NCI-H748 treated with DMSO at 0.1 percent for 48 hours (cell line): ENCODE measurements around the gene ATF6.

Experiments
- DNase-seq: peaks from one replicate; lab custom pipeline; 2025; lab: John Stamatoyannopoulos, UW

The ATF6 gene

GRCh38 chr1:161940866-161941591 lies 174.9 kb downstream of the ATF6 start:
- DNase-seq: no peak

DNA sequence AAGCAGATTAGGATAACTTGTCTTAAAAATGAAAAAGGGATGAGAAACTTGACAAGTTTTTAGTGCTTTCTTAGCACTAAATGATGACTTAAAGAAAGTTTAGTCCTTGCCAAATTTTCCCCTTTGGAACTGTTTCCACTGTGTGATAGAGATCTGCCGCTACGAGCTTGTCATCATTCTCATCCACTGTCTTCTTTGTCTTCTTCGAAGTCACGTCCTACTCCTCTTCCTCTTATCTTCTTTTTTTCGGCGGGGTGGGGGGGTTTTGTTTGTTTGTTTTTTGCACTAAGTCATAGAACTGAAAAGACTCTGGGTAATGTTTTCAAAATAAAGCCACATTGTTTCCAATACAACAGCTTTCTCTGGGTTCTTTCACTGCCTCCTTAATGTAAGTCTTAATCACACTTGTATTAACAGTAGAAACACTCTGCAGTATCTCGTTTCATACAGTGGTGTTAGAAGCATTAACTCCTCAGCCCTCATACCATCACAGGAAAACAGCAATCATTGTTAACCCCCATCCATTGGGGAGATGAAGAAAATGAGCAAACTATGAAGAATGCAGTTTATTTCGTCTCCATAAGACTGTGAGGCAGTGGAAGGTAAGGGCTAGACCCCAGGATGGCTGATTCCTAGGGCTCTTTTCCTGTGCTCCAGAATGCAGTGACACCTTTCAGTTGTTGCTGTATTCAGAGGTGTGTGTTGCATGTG lies 175.8 kb downstream of the ATF6 start:
- DNase-seq: no peak

DNA sequence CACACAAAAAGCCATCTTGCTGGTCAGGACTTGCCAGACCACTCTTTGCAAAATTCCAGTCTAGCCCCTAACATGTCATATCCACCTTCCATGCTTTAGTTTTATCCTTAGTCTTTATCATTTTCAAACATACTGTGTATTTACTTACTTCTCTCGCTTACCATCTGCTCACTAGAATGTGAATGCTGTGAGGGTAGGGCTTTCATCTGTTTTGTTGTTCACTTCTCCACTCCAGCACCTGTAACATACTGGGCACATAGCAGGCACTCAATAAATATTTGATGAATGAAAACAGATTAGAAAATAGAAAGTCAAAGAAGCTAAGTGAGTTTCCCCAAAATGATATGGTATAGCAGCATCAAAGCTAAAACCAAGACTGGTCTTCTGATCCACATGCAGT lies 177.6 kb downstream of the ATF6 start:
- no peak for DNase-seq

- no peak for DNase-seq
Measured at GRCh38 chr1:161944381-161944780, 178.3 kb downstream of the ATF6 start.

DNA sequence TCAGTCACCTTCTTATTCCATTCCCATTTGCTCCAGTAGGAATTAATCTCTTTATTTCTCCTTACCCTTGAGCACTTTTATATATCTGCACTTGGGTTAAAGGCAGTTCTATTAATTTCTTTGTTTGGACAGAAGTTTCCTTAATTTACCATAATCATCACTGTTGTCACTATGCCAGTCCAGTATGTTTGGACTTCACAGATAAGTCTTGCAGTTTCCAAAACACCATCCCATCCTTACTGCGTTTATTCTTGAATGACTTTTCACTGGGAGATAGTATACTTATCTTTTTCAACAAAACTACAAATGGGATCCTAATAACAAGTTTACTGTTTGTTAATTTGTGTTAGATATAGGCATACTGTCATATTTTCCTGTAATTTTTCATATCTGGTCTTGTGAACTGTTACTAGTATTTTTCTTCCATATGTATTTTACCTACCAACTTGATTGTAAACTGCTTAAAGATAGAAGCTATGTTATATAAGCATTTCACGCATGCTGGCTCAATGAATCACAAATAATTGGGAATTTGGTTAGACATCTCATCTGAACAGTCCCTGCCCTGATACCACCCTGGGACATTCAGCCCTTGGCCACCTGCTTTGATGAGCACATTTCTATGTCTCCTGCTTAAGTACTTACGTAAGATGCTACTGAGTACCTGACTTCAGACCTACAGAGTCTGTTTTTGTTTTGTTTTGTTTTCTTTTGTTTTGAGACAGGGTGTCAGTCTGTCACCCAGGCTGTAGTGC lies 179.4 kb downstream of the ATF6 start:
- DNase-seq: no peak

DNA sequence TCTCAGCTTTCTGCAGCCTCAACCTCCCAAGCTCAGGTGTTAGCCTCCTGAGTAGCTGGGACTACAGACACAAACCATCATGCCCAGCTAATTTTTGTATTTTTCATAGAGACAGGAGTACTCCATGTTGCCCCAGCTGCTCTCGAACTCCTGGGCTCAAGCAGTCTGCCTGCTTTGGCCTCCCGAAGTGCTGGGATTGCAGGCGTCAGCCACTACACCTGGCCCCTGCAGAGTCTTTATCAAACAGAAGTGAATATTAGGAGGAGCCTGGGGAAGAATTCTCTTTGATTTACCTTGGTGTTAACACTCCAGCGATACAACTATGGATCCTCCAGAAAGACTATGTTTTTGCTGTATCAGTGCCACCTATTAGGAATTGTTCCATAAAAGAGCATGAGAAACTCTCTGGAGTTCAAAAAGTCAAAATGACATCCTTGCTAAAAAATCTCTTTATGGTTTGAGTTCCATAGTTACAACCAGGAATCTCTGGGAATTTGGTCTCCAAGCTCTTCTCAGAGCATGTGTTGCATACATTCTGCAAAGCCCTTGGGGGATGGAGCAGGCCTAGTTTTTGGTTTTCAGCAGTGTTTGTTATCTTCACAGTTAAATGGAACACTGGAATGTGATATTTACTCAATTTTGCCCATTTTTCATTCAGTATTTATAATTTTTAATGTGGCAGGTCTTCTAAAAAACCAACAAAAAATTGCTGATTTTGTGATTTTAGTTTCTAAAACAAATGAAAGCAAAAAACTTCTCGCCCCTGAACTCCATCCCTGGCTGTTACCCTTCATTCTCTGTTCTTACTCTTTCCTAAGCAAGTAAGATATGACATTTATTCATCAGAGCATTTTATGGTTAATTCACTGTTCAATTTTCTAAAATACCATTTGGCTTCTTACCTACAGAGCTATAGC lies 180.2 kb downstream of the ATF6 start:
- DNase-seq: no peak

GRCh38 chr1:161948435-161948834 lies 182.3 kb downstream of the ATF6 start:
- DNase-seq: no peak

- no peak for DNase-seq
Measured at GRCh38 chr1:161949548-161949947, 183.4 kb downstream of the ATF6 start.

- DNase-seq: no peak
Measured at GRCh38 chr1:161950377-161950776, 184.3 kb downstream of the ATF6 start.

- DNase-seq: no peak
Measured at GRCh38 chr1:161951646-161952045, 185.5 kb downstream of the ATF6 start.

GRCh38 chr1:161952607-161953172 lies 186.6 kb downstream of the ATF6 start:
- no peak for DNase-seq

DNA sequence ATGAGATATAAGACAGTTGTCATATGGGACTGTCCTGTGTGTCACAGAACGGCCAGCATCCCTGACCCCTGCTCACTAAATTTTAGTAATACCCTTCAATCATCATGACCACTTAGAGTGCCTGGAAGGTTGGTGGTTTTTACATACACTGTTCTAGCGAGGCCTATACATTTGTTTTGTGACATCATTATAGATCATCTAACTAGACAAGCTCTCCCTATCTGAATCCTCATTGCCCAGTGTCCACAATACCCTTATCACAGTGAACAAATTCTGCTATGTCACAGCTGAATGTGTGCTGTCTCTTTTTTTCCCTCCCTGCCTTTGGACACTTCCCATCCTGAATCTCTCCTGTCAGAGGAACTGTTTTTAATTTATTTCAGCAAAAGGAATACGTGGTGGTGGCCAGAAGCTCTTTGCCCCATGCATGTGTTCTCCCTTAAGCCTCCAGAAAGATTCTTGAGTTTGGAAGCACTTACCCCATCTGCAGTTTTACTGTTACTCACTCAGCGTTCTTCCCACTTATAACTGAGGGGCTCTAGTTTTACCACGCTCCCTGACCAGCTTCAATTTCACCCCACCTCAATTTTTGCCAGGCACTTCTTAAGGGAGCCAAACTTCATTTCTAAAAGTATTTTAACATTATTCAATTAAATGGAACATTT lies 187.3 kb downstream of the ATF6 start:
- no peak for DNase-seq

GRCh38 chr1:161954050-161954449 lies 187.9 kb downstream of the ATF6 start:
- DNase-seq: no peak

DNA sequence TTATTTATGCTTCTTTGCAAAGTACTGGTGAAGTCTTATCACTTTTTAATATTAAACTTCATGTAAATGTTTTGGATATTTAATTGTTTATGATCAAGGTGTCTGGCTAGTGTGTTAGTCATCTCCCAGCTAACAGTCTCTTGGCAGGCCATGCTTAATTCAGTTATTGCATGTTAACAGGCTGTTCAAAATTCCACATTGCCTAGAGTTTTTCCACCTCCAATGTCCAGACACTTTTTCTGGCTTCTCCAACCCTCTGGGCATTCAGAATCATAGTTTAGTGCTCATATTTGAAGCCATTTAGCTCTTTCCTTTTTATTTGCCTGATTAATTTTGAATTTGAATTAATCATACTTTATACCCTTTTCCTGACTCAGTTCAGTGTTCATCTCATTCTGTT lies 188.3 kb downstream of the ATF6 start:
- no peak for DNase-seq

- no peak for DNase-seq
Measured at GRCh38 chr1:161955606-161956005, 189.5 kb downstream of the ATF6 start.

DNA sequence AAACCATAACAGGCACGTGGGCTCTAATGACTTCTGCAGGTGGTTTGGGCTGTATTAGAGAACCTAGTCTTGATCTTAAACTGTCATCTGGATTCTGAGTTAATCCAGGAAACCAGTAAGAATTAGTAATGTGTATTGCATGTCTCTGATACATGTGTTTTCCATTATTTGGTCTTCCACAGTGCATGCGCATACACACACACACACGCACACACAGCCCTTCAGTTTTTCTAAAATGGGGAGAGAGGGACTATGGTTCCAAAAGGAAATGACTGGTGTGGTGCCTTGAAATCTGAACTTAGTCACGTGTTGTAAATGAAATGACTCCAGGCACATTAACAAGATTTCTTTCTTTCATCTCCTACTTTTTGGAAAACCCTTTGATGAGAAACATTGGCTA lies 190.0 kb downstream of the ATF6 start:
- no peak for DNase-seq

DNA sequence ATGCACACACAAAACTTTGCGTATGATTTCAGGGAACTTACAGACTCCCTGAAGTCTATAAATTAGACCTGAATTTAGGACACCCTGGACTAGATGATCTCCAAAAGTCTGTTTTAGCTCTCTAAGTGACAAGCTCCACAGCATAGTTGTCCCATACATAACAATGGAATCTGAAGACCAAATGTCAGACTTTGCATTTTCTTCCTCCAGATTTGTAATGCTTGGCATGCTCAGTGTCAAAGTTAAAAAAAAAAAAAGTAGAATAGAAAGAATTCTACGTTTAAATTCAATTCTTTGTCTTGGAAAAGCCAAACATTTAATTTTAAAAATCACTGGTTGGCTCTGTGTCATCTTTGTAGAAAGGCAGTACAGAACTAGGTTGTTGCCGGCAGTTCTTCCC lies 190.8 kb downstream of the ATF6 start:
- no peak for DNase-seq

GRCh38 chr1:161958425-161958824 lies 192.3 kb downstream of the ATF6 start:
- no peak for DNase-seq

- no peak for DNase-seq
Measured at GRCh38 chr1:161962091-161962887, 196.2 kb downstream of the ATF6 start.

DNA sequence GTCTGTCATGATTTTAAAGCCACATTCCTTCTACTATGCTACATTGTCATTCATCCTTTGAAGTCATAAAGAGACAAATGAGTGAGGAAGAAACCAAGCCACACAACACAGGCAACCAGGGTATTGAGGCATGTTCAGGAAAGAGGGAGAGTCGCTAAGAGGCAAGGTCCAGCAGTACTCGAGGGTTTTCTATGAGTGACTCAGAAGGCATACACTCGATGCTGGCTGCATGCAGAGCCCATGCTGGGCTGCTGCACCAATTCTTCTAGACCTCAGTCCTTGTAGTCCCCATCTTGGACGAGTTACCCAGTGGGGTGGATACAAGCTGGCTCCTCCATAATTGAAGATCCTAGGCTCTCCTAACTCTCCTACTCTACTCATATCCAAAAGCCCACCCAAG lies 199.9 kb downstream of the ATF6 start:
- DNase-seq: no peak
